ENCODE measurements around the gene PMM1.

DNA sequence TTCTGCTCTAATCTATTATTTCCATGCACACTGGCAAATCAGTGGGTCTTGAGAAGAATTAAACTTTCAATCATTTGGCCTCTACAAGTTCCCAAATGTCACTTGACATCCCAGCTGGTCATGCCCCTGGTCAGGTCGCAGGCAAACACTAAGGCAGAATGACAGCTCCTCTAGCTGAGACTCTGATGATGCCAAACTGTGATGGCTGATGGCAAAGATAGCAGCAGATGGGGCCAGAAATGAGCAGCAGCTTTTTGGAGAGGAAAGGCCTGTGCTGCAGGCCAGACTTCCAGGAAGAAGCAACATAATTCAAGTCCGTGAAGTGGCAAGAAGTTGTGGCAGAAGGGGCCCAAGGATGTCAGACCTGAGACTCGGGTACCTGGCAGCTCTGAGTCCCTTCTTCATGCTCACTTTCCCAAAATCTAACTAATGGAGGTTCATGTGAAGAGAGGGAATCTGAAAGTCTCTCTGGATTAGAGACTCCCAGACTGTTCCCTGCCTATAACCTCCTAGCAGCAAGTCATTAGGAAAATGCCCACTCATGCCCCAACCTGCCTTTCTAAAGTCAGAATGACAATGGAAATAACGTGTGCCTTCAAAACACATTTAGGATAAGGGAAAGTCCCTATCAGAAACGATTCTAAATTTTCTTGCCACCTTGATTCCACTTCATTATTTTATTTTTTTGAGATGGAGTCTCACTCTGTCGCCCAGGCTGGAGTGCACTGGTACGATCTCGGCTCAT lies 9.4 kb upstream of the PMM1 start:
- no peak for TF ChIP-seq CTCF (IDR thresholded peaks at IDR 0.05; ENCODE audit: low read depth, low read length)
- TF ChIP-seq MYC (IDR thresholded peaks at IDR 0.05; ENCODE audit: low read depth, low read length): no peak
- no peak for TF ChIP-seq POLR2A (IDR thresholded peaks at IDR 0.05; ENCODE audit: extremely low read depth, insufficient read length)

Data from NB4 (cell line).